ELF-1 (cell line): ENCODE measurements around the gene TSPAN10.

Experiments
- DNase-seq: peaks from one replicate; pipeline ENCODE4 v3.0.0-alpha.2; 2016; ENCODE audit warnings: low read depth, low spot score

The TSPAN10 gene

DNA sequence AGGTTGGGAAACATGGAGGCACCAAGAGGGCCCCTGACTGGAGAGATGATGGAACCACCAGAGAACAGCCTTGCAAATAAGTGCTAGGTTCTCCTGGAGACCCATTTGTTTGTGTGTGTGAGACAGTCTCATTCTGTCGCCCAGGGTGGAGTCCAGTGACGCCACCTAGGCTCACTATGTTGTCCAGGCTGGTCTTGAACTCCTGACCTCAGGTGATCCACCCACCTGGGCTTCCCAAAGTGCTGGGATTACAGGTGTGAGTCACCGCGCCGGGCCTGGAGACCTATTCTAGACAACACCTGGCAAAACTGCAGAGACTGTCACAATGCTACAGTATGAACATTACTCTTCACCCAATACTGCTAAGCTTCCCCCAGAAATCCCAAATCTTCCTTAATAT is 1.6 kb upstream of the TSPAN10 start:
- no peak for DNase-seq

GRCh38 chr17:81635973-81636504 is 957 bp upstream of the TSPAN10 start:
- no peak for DNase-seq

DNA sequence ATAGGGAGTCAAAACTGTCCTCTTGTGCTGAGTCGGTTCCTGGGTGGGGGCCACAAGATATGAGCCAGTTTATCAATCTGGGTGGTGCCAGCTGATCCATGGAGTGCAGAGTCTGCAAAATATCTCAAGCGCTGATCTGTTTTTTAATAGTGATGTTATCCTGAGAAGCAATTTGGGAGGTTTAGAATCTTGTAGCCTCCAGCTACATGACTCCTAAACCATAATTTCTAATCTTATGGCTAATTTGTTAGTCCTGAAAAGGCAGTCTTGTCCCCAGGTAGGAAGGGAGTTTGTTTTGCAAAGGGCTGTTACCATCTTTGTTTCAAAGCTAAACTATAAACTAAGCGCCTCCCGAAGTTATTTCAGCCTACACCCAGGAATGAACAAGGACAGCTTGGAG is 1.7 kb downstream of the TSPAN10 start:
- no peak for DNase-seq

DNA sequence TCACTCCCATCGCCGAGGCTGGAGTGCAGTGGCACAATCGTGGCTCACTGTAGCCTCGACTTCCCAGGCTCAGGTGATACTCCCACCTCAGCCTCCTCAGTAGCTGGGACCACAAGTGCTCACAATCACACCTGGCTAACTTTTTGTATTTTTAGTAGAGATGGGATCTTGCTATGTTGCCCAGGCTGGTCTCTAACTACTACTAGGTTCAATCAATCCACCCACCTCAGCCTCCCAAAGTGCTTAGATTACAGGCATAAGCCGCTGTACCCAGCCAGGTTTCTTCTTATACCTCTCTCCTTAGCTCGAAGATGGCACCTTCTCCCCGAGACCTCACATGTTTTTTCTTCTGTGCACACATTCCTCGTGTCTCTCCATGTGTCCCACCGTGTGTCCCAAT is 3.0 kb downstream of the TSPAN10 start:
- no peak for DNase-seq

DNA sequence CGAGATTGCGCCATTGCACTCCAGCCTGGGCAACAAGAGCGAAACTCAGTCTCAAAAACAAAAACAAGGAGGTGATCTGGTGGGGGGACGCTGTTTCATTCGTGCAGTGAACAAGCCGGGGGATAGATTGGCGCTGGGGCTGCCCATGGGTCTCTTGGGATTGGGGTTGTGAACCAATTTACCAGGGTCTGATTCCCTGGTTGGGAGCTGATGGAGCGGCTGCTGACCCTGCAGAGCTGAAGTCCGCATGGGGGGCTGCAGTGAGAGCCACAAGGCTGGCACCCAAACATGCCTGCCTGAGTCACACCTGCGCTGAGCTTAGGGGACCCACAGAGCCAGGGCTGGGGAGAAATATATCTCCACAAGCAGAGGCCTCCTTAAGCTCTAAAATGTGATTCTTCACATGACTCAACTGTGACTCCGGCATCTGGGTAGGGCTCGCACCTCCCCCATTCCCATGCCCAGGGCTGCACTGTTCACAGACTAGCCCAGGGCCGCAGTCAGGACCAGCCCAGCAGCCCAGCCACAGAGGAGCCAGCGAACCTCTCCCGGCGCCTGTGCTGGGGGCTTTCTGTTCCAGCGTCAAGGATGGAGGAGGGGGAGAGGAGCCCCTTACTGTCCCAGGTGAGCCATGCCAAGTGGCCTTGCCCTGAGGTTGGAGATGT is 5.0 kb downstream of the TSPAN10 start:
- DNase-seq: peak; percentile 75

DNA sequence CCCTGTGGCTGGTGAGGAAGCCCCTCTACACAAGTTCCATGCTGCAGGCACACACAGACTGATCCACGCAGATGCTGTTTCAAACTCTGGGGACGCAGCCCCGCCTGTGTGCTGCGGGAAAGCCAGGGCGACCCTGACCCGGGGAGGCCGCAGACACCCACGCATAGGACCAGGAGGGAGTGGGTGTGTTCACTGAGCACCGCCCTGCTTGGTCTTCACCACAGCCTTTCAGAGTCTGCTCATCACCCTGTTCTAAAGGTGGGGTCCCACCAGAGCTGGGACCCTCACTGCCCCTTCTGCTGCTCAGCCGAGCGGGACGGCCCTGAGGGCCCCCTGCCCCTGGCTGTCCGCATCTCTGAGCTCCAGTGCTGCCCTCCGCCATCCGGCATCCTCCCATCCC is 7.5 kb downstream of the TSPAN10 start:
- DNase-seq: no peak

- no peak for DNase-seq
Measured at GRCh38 chr17:81644976-81645952, 8.3 kb downstream of the TSPAN10 start.

DNA sequence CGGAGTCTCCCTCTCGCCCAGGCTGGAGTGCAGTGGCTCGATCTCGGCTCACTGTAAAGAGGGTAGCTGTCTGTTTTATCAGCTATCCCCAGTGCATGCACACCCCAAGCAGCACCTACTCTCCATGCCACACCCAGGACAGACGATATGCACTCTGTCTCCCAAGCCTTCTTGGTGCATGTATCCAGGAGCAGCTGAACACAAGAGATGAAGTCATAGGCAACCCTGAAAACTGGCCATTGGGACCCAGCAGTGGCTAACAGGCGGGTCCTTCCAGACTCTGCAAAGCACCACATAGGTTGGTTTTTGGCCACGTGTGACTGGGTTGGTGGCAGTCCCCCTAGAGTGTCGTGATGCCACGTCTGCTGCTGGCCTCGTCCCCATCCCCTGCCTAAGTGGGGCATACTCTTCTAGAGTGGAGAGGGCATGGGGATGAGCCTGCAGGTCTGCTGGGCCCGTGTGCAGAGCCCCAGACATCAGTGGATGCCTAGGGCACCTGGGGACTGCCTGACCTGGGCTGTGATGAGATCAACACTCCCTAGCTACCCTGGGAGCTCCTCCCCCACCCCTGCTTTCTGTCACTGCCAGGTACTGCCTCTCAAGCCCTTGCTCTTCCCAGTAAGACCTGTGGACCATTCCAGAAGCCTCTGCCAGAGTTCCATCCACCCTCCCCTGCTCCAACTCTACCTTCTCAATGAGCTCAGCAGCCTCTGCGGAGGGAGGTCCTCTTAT is 10.0 kb downstream of the TSPAN10 start:
- peak; percentile 63 for DNase-seq

DNA sequence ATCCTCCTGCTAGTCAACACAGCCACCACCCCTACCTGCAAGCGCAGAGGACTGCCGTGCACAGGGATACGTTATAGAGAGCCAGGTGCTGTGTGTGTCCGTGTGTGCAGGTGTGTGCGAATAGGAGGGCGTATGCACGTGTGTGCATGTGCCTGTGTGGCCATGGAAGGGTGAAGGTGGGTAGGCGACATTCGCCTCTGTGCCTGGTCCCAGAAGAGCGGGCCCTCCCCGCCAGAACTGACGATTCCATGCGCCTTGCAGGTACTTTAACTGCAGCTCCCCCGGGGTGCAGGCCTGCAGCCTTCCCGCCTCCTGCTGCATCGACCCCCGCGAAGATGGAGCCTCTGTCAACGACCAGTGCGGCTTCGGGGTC is 10.6 kb downstream of the TSPAN10 start:
- DNase-seq: no peak

GRCh38 chr17:81648013-81648706 is 11.2 kb downstream of the TSPAN10 start:
- DNase-seq: peak; percentile 44

GRCh38 chr17:81648707-81649085 is 11.7 kb downstream of the TSPAN10 start:
- DNase-seq: no peak

GRCh38 chr17:81650951-81651350 is 14.0 kb downstream of the TSPAN10 start:
- no peak for DNase-seq

GRCh38 chr17:81651692-81652091 is 14.7 kb downstream of the TSPAN10 start:
- no peak for DNase-seq

DNA sequence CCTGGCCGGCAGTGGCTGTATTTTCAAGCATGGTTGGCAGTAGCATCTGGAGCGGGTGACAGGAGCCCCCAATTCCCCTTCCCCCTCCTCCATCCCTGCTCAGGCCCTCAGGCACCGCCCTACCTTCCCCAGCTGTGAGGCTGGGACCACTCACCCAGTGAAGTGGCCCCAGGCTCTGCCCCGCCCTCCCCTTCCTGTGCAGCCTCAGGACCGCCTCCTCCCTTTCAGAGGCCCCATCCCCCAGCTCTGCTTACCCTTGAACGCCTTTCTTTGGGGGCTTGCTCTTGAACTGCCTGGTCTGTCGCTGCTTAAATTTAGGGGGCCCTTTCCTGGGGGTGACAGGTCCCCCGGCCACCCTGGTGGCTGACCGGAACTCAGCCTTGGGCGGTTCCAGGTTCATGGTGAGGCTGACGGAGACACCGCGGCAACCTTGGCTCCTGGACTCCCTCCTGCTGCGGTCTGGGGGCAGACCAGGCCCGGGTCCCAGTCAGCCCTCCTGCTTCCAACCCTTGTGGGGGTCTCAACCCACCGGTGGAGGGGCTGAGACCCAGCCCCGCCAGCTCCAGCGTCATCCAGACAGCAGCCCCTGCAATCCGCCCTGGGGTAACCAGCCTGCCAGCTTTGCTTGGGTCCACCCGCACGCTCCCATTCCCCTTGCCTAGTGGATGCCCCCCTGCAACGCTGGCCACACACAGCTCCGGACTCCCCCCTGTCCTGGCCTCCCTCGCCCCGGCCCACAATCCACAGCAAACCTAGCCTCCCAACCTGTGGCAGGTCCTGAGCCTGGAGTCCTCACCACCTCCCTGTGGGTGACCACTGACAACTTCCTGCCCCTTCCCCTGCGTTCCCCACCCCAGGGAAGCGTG is 16.1 kb downstream of the TSPAN10 start:
- peak; percentile 70 for DNase-seq

DNA sequence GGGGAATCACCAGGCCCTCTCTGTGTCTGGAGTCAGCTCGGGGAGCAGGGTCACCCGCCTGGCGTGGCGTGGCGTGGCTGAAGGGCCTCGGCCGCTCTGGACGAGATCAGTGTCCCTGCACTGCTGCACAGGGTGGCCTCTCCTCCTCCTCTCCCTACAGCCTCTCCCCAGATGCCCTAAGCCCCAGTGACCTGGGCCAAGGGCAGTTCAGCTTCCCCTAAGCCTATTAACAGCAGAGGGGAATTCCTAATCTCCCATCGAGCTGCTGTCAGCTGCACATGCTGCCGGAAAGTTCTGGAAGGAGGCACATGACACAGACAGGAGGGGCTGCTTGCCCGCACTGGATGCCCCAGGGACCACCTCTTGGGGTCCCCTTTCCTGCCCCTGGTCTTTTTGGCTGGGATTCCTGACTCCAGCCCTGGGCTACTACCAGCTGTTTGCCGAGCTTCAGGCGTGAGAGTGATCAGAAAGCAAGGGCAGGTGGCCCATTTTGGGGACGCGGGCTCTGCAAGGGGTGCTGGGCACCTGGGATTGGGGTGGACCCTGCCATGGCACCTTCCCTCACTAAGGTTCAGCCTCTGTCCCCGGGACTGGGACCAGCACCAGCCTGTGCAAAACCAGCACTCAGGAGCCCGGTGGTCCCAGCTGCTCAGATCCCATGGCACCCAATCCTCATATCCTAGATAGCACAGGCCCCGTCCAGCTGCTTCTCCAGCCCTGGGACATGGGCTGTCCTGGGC is 18.6 kb downstream of the TSPAN10 start:
- DNase-seq: no peak

- no peak for DNase-seq
Measured at GRCh38 chr17:81656118-81656743, 19.2 kb downstream of the TSPAN10 start, which contains the start of gene PDE6G. Gene PDE6G (minus strand): TSS chr17:81656542. CDS start chr17:81653305, 3,237 bp downstream.

GRCh38 chr17:81656835-81657234 is 19.8 kb downstream of the TSPAN10 start:
- DNase-seq: no peak

DNA sequence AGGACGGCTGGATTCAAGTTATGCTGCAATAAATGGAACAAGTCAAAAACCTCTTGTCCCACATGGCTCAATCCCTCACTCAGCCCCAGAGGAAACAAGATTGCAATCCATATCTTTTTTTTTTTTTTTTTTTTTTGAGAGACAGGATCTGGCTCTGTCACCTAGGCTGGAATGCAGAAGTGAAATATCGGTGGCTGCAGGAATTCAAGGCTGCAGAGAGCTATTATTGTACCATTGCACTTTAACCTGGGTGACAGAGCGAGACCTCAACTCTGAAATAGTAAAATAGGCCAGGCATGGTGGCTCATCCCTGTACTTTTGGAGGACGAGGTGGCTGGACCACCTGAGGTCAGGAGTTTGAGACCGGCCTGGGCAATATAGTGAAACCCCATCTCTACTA is 22.0 kb downstream of the TSPAN10 start:
- DNase-seq: no peak

DNA sequence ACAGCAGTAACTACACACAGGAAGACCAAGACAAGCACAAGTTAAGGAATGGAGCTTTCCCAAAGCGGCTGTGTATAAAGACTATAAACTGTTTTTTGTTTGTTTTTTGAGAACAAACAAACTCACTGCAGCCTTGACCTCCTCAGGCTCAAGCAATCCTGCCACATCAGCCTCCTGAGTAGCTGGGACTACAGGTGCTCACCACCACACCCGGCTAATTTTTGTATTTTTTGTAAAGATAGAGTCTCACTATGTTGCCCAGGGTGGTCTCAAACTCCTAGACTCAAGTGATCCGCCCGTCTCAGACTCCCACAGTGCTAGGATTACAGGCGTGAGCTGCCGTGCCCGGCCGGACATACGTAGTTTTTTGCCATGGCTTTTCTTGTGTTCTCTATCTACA is 23.4 kb downstream of the TSPAN10 start:
- DNase-seq: no peak
